Measurements from ENCODE around the gene HMGA1.
"Not testable (repeated sequence)": the region's sequence is repeated elsewhere in the genome, so short reads cannot be mapped to it uniquely, and the experiment has no call there.

Gene HMGA1

DNA sequence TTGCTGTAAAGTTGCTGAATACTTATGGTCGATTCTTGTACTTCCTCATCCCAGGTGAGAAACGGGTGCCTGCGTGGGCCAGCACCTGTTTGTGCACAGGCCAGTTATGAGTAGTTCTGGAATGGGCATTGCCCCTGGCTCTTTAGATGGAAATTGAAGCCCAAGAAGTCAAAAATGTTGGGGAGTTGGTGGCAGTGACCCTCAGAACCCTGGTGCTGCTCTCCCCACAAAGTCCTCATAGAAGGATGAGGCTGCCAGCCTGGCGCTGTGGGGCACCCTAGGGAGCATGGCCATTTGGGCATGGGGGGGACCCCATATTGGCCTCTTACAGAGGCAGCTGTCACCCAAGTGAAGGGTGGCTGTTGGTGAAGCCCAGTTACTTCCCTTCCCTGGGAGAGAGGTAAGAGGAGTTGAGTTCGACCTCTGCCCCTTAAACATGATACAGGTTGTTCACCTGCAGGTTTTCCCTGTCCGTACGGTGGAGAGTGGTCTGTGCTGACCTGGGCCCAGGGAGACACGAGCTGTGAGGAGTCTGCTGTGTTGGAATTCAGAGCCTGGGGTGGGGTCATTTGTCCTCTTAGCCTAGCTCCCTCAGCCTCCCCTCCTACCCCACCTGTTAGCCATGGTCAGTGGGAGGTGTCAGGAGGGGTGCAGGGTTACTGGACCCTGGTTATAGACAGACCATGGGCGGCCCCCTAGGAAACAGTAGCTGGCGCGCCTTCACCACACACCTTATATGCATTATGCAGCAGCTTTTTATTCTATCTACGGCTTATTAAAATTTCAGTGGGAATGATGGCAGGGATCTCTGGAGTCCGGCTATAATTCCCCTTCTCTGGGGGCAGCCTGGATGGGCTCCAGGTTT lies 4.9 kb downstream of the HMGA1 start:
- DNase-seq, result no peak

DNA sequence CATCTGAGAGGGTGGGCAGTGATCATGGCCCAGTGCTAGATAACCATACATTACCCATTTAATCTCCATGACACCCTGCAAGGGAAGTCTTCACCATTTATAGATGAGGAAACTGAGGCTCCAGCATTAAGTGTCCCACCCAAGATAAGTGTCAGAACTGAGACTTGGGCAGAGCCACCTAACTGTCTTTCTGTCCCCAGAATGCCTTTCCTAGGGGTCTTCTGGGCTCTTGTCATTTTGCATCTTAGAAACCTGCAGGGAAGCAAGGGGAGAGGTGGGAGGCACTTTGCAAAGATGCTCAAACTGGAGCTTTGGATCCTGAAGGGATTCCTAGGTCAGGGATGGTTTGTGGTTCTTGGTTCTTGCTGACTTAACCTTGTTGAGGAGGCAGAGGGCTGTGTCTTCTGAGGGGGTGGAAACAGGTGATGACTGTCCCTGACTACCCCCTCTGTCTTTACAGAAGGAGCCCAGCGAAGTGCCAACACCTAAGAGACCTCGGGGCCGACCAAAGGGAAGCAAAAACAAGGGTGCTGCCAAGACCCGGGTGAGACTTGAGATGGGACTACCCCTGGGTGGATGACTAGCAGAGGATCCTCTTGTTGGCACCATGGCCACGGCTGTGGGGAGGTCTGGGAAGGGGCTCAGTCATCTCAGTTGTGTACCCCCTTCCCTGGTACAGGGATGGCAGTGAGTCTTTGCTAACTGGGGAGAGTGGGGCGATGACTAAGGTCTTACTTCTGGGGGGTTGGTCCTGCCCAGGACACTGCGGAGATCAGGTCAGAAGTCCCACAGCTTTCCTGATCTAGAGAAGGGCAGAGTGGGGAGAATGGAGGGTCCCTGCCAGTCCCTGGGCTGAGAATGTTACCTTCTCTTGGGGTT lies 5.8 kb downstream of the HMGA1 start:
- DNase-seq, result no peak

DNA sequence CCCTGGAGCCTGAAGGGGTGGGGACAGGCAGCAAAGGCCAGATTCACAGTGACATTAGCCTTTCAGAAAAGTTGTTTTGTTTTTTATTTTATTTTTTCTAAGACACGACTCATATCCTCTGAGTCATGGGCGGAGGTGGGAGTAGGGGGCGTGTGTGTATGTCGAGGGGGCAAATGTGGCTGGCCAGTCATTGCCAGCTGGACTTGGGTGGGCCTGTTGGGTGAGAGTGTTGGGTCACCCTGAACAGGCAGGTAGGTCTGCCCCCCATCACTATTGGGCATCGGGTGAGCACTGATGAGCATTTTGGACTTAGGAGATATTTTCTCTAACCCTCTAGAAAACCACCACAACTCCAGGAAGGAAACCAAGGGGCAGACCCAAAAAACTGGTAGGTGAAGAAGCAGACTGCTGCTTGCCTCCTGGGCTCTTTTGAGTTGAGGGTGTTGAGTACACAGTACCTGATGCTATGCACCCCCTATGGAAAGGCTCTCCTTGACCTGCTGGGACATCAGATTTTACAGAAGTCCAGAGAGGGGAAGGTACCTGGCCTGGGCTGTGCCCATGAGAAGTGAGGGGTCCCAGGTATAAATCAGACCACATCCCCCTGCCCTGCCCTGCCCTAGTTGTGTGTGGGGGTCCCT lies 6.6 kb downstream of the HMGA1 start:
- no peak for DNase-seq

- DNase-seq, result peak; percentile 75
Measured at GRCh38 chr6:34243901-34244884, 7.5 kb downstream of the HMGA1 start.

- DNase-seq, result not testable (repeated sequence)
Measured at GRCh38 chr6:34245032-34245760, 8.5 kb downstream of the HMGA1 start.

DNA sequence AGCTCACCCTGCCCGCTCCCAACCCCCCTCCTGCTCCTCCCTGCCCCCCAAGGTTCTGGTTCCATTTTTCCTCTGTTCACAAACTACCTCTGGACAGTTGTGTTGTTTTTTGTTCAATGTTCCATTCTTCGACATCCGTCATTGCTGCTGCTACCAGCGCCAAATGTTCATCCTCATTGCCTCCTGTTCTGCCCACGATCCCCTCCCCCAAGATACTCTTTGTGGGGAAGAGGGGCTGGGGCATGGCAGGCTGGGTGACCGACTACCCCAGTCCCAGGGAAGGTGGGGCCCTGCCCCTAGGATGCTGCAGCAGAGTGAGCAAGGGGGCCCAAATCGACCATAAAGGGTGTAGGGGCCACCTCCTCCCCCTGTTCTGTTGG lies 9.1 kb downstream of the HMGA1 start:
- not testable (repeated sequence) for DNase-seq

DNA sequence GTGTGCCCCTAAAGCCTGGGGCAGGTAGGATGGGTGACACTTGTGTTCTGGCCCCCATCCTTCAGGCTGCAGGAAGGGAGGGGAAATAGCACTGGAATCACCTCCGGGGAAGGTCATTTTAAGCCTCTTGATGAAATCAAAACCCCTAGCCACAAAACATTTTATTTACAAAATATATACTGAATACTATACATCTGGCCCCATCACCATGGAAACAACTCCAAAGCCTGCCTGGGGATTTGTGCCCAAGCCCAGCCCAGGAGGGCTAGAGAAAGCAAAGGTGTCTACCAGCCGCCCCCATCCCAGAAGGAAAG lies 9.5 kb downstream of the HMGA1 start:
- DNase-seq, result no peak

- DNase-seq, result peak; percentile 72
Measured at GRCh38 chr6:34246563-34247391, 10.1 kb downstream of the HMGA1 start.

- DNase-seq, result no peak
Measured at GRCh38 chr6:34247481-34248197, 11.0 kb downstream of the HMGA1 start.

- peak; percentile 69 for DNase-seq
Measured at GRCh38 chr6:34248198-34248726, 11.6 kb downstream of the HMGA1 start.

DNA sequence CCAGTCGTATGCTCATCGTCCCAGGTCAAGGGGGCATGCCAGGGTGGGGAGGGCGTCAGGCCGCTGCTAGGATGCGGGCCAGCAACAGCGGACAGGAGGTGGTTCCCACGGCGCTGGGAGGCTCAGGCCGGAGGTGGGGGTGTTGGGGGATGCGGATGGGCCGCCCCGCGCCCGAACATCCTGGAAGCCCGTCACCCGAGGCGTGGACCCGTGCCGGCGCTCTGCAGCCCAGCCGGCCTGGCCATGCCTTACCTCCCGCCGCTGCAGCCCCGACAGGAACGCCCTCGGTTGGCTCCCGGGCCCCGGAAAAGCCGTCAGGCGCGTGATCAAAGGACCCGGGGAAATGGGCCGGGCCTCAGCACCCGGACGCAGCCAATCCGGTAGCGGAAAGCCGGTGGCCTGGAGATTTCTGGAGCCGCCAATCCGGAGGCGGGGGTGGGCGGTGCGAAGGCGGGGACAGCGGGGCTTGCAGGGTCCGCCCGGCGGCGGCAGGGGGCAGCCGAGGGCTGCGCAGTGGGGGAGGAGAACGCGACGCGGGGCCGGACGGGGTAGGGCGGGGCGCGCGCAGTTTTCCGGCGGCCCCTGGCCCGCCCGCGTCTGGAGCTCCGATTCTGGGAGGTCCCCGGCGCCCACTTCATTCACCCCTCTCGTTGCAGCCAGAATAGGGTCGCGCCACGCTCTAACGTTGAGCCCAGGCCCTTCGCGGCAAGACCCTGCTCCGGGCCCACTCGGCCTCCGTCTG lies 12.2 kb downstream of the HMGA1 start, which contains the start of gene SMIM29:
SMIM29 (minus strand) TSS at position 280 of the 742 bp plus-strand sequence. CDS start 1,215 bp downstream, outside the sequence.
- peak; percentile 98 for DNase-seq

DNA sequence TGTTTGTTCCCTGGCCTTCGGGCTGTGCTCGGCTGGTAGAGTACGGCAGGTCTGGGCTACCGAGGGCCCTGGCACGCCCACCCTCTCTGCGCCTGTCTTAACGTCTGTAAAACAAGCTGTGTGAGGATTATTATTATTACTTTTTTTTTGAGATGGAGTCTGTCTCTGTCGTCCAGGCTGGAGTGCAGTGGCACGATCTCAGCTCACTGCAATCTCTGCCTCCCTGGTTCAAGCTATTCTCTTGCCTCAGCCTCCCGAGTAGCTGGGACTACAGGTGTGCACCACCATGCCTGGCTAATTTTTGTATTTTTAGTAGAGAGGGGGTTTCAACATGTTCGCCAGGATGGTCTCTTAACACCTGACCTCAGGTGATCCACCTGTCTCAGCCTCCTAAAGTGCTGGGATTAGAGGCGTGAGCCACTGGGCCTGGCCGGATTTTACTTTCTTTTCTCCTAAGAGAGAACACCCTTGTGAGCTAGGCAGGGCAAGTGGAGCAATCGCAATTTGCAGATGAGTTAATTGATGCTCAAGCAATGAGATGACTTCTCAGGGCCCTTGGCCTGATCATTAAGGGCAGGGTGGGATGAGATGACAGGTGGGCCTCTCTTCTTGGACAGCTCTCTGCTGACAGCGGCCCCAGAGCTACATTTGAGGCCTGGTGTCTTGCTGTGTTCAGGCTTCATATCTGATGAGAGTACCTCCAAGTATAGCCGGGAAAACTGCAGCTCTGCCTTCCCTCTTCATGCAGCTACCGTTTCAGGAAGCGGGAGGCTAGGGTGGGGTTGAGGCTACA lies 13.0 kb downstream of the HMGA1 start:
- DNase-seq, result no peak

DNA sequence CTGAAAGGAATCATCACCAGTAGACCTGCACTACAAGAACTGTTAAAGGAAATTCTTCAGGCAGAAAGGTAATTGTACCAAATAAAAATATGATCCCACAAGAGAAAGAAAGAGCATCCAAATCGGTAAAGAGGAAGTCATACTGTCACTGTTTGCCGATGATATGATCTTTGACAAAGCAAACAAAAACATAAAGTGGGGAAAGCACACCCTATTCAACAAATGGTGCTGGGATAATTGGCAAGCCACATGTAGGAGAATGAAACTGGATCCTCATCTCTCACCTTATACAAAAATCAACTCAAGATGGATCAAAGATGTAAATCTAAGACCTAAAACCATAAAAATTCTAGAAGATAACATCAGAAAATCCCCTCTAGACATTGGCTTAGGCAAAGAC lies 15.7 kb downstream of the HMGA1 start:
- DNase-seq, result not testable (repeated sequence)

- no peak for DNase-seq
Measured at GRCh38 chr6:34259529-34260069, 22.9 kb downstream of the HMGA1 start.

GRCh38 chr6:34260576-34261267 lies 24.0 kb downstream of the HMGA1 start:
- no peak for DNase-seq

DNA sequence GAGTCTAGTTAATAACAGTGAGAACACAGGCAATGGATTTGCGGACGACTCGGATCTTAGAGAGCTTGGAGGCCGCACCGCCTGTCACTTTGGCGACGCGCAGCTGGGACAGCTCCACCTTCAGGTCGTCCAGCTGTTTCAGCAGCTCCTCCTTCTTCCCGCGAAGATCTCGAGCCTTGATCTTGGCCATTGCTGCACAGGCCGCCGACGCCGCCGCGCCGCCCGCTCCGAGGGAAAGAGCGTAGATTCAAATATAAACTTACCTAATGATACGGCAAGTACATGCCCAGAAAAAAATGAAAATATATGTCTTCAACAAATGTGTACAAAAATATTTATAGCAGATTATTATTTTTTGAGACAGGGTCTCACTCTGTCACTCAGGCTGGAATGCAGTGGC lies 26.8 kb downstream of the HMGA1 start:
- DNase-seq, result not testable (repeated sequence)

GRCh38 chr6:34267746-34268145 lies 31.1 kb downstream of the HMGA1 start:
- DNase-seq, result no peak

Data from activated CD4-positive, alpha-beta T cell treated with anti-CD3 and anti-CD28 coated beads, Interleukin-10, Interleukin-2, amounts not matched to agents 100 ng/mL and 50 ng/mL, durations not matched to agents 16 hours and 8 hours (primary cell).